Sciatic nerve (tissue), 2 donors: ENCODE measurements around the gene STARD3NL. TPM values are rescaled to one million over a fixed set of nuclear protein-coding genes. Genes with fewer than 3 reads are reported as not detected.

Source experiments
- ATAC-seq: fragments of 200-7000 bp; cut with Tn5 transposase; one replicate; pipeline ENCODE4 v1.9.1; 2020; ENCODE audit warnings: mild to moderate bottlenecking, moderate library complexity
- DNase-seq: peaks from one replicate; pipeline ENCODE4 v3.0.0-alpha.2; 2020; ENCODE audit warnings: low spot score
- intact Hi-C: fragments of 100-400 bp; cut with DNase I; formaldehyde crosslinking; loops from one replicate; pipeline ENCODE4 v1.14.2; 2022
- total RNA-seq: library from RNA; stranded (reverse); fragmentation: NEBNext Ultra II Directional; extraction: Animal tissue kit (Norgen Biotek cat#: 25700); gene quantifications from one replicate; pipeline ENCODE4 v1.2.1, GENCODE V29; 2021
- donor health status: DM: no; HTN: no; CAD: no.
- donor health status: DM: no; HTN: no; CAD: no.

STARD3NL gene
- total RNA-seq, 1 donor from 2014 or later: 37.7 TPM

DNA sequence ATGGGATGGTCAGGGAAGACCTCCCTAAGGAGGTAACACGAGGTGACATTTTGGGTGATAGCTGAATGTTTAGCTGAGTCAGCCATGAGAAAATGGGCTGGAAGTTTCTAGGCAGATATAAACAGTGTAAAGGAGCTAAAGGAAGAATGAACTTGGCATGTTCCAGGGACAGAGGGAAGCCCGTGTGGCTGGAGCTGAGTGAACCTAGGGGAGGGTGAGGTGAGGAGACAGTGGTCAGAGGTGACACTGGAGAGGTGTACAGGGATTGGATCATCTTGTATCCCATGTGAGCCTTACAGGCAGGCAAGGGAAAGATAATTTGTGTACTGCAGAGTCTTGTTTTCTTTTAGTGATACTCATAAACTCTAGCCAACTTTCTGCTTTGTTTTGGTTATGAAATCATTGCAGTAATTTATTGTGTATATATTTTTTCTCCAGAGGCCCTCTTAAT is 1.8 kb downstream of the STARD3NL start:
- intact Hi-C loops: no loop called here
- ATAC-seq: no peak
- DNase-seq: no peak

- no peak for ATAC-seq
- intact Hi-C loops: no loop called here
- no peak for DNase-seq
Measured at GRCh38 chr7:38181111-38181510, 3.1 kb downstream of the STARD3NL start.

DNA sequence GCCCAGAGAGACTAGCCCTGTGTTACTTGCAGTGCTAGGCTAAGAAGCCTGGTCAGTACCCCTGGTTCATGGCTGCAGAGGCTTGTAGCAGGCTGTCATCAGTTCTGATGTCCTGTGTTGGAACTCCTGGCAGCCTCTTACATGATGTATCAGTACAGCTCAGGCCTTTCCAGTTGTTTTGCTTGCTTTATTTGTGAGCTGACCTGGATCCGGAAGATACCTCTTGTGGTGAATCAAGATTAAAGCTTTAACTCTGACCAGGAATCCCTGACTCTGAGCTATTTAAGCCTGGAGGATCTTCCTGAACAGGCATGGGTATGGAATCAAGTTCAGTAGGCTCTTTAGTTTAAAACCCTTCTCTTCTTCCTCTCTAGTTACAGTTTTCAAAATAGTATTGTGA is 4.4 kb downstream of the STARD3NL start:
- ATAC-seq (no peak), DNase-seq (no peak)
- intact Hi-C loops: no loop called here

DNA sequence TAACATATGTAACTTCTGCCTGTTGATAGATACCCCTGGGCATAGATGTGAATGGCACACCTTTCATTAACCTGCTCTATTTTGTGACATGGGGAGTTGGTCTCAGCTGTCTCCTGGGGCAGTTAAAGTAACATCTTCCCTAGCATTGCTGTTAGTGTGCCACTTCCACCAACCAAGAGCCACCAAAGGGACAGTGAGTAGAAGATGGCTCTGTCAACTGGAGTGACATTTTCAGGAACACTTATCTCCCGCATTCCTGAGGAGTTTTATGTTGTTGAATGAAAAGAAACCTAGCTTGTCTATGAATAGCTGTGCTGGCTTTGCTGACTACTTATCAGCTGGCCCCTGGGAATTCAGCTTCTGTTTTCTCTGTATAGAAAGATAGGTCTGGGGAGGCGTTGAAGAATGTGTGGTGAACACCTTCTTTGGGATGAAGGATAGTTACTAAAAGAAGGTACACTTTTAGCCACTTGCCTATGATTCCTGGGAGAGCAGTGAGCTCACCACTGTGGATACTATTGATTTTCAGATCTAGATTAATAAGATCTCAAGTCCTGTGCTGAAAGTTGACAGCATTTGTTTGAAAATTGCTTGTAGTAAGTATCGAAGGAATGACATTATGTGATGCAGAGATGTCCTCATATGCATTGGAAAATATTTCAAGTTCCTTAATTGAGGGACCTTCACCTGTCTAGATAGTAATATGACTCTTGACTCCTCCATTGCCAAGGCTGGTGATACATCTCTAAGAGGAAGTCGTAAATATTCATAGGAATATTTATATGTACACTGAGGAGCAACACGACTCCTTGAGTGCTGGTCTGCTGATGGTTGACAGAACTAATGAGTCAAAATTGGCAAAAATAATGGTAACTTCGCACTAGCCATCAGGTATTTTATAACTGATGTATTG is 7.6 kb downstream of the STARD3NL start:
- DNase-seq: no peak
- no peak for ATAC-seq
- intact Hi-C loops: no loop called here

DNA sequence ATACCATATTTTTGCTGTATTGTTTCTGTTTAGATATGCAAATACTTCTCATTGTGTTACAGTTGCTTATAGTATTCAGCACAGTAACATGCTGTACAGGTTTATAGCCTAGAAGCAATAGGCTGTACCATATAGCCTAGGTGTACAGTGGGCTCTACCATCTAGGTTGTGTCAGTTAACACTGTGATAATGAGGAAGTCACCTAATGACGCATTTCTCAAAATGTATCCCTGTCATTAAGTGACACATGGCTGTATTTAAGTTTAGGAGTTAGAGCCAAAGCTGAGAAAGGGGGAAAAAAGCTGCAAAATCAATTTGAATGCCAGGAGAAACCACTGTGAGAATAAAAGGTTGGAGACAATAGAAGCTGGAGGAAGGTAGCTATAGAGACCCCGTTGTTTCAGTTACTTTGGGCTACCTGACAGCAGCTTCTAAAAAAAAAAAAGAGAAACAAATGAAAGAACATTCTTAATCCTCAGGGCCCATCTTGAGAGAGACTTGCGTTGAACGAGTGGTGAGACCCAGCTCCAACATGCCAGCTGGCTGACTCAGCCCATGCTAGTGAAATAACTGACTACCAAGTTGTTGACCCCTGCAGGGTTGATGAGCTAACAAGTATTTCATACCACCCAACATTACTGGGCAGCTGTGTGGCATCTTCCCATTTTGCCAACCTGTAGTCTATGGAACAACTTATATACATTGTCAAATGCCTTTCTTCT is 8.7 kb downstream of the STARD3NL start:
- no peak for DNase-seq
- no peak for ATAC-seq
- intact Hi-C loops: no loop called here

DNA sequence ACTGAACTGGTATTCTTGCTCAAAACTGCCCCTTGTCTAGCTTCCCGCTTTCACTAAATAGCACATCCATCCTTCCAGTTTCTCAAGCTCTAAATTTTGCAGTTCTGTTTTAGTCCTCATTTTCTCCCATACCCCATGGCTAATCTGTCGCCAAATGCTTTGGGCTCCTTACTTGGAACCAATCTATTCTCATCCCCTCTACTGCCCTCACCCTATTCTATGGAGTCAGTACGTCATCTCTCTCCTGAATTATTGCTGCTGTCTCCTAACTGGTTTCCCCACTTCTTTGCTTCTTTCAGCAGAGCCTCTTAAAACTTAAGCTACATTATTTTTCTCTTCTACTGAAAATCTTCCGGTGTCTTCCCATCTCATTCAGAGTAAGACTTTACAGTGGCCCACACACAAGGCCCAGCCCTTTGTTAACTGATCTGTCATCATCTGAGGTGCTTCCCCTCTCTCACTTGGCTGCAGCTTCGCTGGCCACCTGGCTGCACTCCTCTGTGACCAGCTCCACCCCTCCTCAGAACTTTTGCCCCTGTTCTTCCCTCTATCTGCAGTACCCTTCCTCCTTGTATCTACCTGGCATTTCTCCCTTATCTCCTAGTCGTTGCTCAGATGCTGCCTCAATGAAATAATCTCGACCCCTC is 9.9 kb downstream of the STARD3NL start:
- DNase-seq (no peak), ATAC-seq (no peak)
- intact Hi-C loops: no loop called here

DNA sequence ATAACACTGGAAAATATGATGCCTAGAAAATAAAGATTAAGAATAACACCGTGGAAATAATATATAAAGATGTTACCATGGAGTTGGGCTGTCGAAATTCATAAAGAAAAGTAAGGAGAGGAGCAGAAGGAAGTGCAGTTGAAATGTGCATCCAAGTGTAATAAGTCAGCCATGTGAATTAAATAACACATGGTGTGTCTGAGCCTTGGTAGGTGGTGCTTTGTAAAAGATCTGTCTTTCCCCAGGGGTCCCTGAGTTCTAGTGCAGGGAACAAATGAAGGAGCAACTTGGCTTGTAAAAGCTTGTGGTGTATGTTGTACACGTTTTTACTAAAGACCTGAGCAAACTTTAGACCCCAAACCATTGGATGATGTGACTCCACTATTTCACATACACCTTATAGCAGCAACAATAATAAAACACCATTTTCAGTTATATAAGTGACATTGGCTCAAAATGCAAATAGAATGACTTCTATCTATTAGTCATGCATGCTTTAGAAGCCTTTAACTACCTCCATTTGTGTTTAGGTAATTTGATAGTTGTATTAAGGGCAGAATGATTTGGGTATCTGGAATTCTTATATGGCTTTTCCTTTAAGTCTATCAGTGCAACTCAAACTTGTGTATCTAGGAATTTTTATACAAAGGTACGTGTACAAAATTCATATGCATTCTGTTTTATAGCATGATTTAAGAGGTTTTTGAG is 11.3 kb downstream of the STARD3NL start:
- DNase-seq (no peak), ATAC-seq (no peak)
- intact Hi-C loops: no loop called here

- ATAC-seq (no peak), DNase-seq (no peak)
- intact Hi-C loops: no loop called here
Measured at GRCh38 chr7:38190011-38190410, 12.0 kb downstream of the STARD3NL start.

GRCh38 chr7:38191791-38192190 is 13.7 kb downstream of the STARD3NL start:
- intact Hi-C loops: no loop called here
- ATAC-seq: no peak
- no peak for DNase-seq

DNA sequence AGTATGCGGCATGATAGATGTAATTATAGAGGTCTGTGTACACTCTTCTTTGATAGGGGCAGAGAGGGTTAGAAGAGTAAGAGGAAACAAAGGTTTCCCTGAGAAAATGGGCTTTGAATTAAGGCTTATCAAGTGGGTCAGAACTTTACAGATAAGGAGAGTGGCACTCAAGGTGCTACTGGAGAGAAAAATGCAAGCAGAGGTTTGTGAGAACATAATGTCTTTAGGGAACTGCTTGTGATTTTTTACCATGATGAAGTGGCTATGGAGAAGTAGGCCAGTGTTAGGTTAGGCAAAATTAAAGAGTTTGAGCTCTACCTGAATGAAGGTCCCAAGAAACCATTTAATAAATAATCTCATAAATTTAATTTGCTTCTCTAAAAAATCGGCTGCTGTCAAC is 14.3 kb downstream of the STARD3NL start:
- intact Hi-C loops: no loop called here
- no peak for ATAC-seq
- no peak for DNase-seq

DNA sequence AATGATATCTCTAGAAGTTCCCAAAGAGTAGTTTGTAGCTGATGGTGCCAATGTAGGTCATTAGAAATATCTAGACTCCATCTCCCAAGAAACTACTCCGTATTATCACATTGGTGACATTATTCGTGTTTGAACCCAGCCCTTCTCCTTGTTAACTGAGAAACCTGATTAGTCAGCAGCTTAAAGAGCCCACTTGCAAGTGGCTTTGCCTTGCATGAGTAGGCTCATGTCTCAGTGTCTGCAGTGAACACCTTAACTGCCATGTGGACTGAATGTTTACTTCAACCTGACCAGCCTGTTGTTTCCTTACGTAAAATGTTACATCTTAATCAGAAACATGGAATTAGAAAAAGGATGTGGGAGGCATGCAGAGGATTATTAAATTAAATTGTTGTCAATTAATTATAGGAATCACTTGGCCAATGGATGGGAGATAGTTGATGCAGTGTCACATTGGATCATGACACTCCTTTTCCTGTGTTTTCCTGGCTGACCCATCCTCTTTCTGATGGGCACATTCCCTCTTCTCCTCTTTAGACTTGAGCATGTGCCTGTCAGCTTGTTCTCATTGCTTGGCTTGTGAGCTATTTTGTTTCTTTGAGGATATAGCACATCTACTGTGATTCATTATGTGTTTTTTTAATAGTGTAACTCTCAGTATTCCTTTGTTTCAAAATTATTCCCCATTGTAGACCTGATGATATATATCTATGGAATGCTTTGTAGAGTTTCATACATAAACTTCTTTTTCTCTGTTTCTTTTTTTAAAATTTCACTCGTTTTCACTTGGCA is 18.0 kb downstream of the STARD3NL start:
- intact Hi-C loops: no loop called here
- DNase-seq: no peak
- no peak for ATAC-seq

GRCh38 chr7:38198366-38198765 is 20.3 kb downstream of the STARD3NL start:
- intact Hi-C loops: no loop called here
- ATAC-seq: no peak
- DNase-seq: no peak

DNA sequence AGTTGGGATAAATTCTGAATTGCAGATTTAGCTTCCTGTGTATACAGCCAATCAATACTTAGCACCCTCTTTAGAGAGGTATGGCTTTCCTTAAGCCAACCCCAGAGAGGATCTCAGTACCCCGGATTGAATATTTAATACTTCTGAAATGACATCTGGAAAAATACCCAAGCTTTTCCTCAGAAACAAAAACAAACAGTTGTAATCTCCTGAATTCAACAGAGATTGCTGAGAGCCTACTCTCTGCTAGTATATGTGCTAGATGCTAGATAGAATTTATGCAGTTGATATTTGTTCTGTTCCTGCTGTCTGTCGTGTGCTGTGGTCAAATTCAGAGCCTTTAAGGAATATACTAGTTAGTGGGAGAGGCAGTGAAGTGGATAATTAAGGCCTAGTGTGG is 21.1 kb downstream of the STARD3NL start:
- no peak for ATAC-seq
- intact Hi-C loops: no loop called here

GRCh38 chr7:38199782-38200181 is 21.7 kb downstream of the STARD3NL start:
- no peak for ATAC-seq
- intact Hi-C loops: no loop called here

More for the DNA sequence above, 21.1 kb downstream of the STARD3NL start:
- DNase-seq: no peak

DNA sequence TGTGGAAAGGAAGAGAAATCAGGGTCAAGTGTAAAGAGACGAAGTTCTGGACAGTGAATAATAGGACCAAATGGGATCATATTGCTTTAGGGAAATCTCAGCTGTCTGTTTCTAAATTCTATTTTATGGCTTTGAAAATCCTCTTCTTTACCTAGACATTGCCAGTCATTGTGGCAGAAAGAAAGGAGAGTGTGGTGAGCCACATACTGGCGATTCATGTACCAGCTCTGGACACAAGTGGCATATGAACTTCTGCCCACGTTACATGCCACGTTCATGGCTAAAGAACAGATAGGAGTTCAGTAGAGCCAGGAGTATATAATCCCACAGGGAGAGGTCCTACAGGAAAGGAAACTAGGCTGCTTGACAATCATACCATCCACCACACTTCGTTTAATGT is 28.0 kb downstream of the STARD3NL start:
- intact Hi-C loops: no loop called here
- DNase-seq (no peak), ATAC-seq (no peak)

More at GRCh38 chr7:38199782-38200181, 21.7 kb downstream of the STARD3NL start:
- DNase-seq: no peak

GRCh38 chr7:38207843-38208242 is 29.8 kb downstream of the STARD3NL start:
- intact Hi-C loops: no loop called here
- no peak for DNase-seq
- ATAC-seq: no peak

DNA sequence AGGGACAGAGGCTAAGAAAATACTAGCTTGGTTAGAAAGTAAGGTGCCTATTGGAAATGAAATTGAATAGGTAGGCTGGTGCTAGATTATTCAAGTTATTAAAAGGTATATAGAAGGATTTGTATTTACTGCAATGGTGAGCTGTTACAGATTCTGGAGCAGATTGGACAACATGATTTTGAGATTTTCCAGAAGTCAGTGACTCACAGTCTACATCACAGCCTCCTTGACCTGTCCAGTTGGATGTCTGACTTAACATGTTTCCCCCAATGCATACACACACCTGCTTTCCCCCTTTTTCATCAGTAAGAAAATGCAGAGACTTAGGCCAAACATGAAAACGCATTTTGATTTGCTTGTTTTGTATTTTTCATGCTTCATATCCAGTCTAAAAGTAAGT is 33.4 kb downstream of the STARD3NL start:
- intact Hi-C loops: no loop called here
- DNase-seq: no peak
- ATAC-seq: no peak

- intact Hi-C loops: no loop called here
- ATAC-seq: peak; percentile 54
- no peak for DNase-seq
Measured at GRCh38 chr7:38211940-38212339, 33.9 kb downstream of the STARD3NL start.
